Sigmoid colon (tissue), 4 donors: ENCODE data around the gene LIN52.

Experiments
- EP300 ChIP-seq, 4 donors: sonication (generic); formaldehyde crosslinking; IDR thresholded peaks; one replicate each; pipeline ENCODE4 v1.6.1; 2017; ENCODE audit warnings: antibody characterized with exemption in 4 of 4
- POLR2A ChIP-seq, 2 donors: fragments of 450-650 bp; IDR thresholded peaks; one replicate each; pipeline ENCODE4 v1.6.1; 2016; ENCODE audit warnings: antibody characterized with exemption in 2 of 2, mild to moderate bottlenecking in 2 of 2, moderate library complexity in 2 of 2
- TF ChIP-seq, protein P1 (sequence below), 4 experiments: fragments of 450-650 bp in 3 of 4; fragments of 200-600 bp in 1 of 4; IDR thresholded peaks; one replicate each; pipeline ENCODE4 v1.5.1; 2016 to 2019; ENCODE audit warnings: antibody characterized with exemption in 4 of 4, mild to moderate bottlenecking in 3 of 4, moderate library complexity in 2 of 4

DNA sequence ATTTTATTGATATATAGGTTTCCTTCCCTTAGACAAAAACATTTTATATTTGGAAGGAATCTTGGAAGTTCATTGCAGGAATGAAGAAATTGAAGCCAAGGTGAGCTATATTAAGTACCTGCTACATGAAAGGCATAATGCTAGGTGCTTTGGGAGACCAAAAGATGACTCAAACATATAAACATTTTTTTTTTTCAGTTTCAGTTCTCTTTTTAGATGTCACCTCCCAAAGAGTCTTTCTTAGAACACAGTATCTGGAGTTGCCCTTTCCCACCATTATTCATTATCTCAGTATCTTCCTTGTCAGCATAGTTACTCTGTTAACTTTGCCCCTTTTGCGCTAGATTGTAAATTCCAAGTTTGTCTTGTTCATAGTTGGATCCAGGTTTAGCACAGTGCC is 1.1 kb downstream of the LIN52 start:
- TF ChIP-seq, protein P1, sequence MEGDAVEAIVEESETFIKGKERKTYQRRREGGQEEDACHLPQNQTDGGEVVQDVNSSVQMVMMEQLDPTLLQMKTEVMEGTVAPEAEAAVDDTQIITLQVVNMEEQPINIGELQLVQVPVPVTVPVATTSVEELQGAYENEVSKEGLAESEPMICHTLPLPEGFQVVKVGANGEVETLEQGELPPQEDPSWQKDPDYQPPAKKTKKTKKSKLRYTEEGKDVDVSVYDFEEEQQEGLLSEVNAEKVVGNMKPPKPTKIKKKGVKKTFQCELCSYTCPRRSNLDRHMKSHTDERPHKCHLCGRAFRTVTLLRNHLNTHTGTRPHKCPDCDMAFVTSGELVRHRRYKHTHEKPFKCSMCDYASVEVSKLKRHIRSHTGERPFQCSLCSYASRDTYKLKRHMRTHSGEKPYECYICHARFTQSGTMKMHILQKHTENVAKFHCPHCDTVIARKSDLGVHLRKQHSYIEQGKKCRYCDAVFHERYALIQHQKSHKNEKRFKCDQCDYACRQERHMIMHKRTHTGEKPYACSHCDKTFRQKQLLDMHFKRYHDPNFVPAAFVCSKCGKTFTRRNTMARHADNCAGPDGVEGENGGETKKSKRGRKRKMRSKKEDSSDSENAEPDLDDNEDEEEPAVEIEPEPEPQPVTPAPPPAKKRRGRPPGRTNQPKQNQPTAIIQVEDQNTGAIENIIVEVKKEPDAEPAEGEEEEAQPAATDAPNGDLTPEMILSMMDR (IDR thresholded peaks at IDR 0.05): no peak
- TF ChIP-seq POLR2A (IDR thresholded peaks at IDR 0.05): no peak
- TF ChIP-seq EP300 (IDR thresholded peaks at IDR 0.05): no peak
